SK-N-SH (cell line): Measurements from ENCODE around the gene SIGLEC1. TPM values are rescaled to one million over a fixed set of nuclear protein-coding genes. Genes with fewer than 3 reads are reported as not detected.

Experiments used
- CTCF ChIA-PET: fragments of 300-600, 350-600 bp; formaldehyde crosslinking; extraction: SDS; loops from one replicate; lab custom pipeline; 2021; lab: Yijun Ruan, JAX
- POLR2A ChIA-PET: fragments of 350-600 bp; sonication (Branson Sonifier 250); formaldehyde crosslinking; extraction: SDS; loops from one replicate; lab custom pipeline; 2020; ENCODE audit warnings: antibody characterized with exemption, inconsistent platforms; lab: Yijun Ruan, JAX
- DNase-seq: peaks from one replicate; pipeline ENCODE4 v3.0.0; 2012
- H2AFZ ChIP-seq: fragments of 200-600 bp; sonication (generic); 2 replicates; pipeline ENCODE4 v1.8.1; 2016; ENCODE audit warnings: antibody characterized with exemption, mild to moderate bottlenecking, low read depth
- H3F3A ChIP-seq: fragments of 200-600 bp; sonication (generic); replicated peaks from 2 replicates; pipeline ENCODE3; 2016; ENCODE audit warnings: antibody characterized with exemption, mild to moderate bottlenecking; ENCODE audit not compliant: insufficient read depth
- H3K27ac ChIP-seq, 2 experiments: fragments of 200-500 bp in 1 of 2; fragments of 200-600 bp in 1 of 2; sonication (Bioruptor generic) in 1 of 2; sonication (generic), shearing (Covaris generic) in 1 of 2; 2 replicates each; pipeline versions ENCODE4 v1.5.1 to v1.6.1; 2014 to 2016; ENCODE audit warnings: low read depth in 2 of 2, inconsistent platforms in 1 of 2, low read length in 1 of 2, mild to moderate bottlenecking in 1 of 2, mixed read lengths in 1 of 2
- H3K27me3 ChIP-seq: fragments of 200-600 bp; sonication (generic), shearing (Covaris generic); 2 replicates; pipeline ENCODE4 v1.6.1; 2016; ENCODE audit warnings: mixed run types; ENCODE audit not compliant: insufficient read depth
- H3K36me3 ChIP-seq, 2 experiments: fragments of 200-500 bp in 1 of 2; fragments of 200-600 bp in 1 of 2; sonication (Bioruptor generic) in 1 of 2; sonication (generic) in 1 of 2; replicated peaks in 1 of 2; 2 replicates each; pipeline versions ENCODE3 to v1.5.1; 2014 to 2016; ENCODE audit warnings: low read length in 1 of 2, mild to moderate bottlenecking in 1 of 2; ENCODE audit not compliant: insufficient read depth in 2 of 2, control insufficient read depth in 1 of 2
- H3K4me1 ChIP-seq, 2 experiments: fragments of 200-500 bp in 1 of 2; fragments of 200-600 bp in 1 of 2; sonication (Bioruptor generic) in 1 of 2; sonication (generic), shearing (Covaris generic) in 1 of 2; 2 replicates each; pipeline versions ENCODE4 v1.5.1 to v1.6.1; 2014 to 2016; ENCODE audit warnings: low read depth in 1 of 2, low read length in 1 of 2, mixed run types in 1 of 2; ENCODE audit not compliant: insufficient read depth in 2 of 2, control insufficient read depth in 1 of 2
- H3K4me2 ChIP-seq: fragments of 200-600 bp; sonication (generic), shearing (Covaris generic); 2 replicates; pipeline ENCODE4 v1.6.1; 2017; ENCODE audit warnings: mixed run types
- H3K4me3 ChIP-seq, 2 experiments: fragments of 200-500 bp in 1 of 2; fragments of 200-600 bp in 1 of 2; sonication (Bioruptor generic) in 1 of 2; sonication (generic), shearing (Covaris generic) in 1 of 2; 2 replicates each; pipeline versions ENCODE4 v1.5.1 to v1.8.1; 2014 to 2016; ENCODE audit warnings: low read depth in 2 of 2, inconsistent platforms in 1 of 2, low read length in 1 of 2, mild to moderate bottlenecking in 1 of 2, mixed read lengths in 1 of 2, moderate library complexity in 1 of 2
- H3K79me2 ChIP-seq: fragments of 200-600 bp; sonication (generic); 2 replicates; pipeline ENCODE4 v1.8.1; 2017; ENCODE audit warnings: mild to moderate bottlenecking; ENCODE audit not compliant: insufficient read depth
- H3K9ac ChIP-seq: fragments of 200-600 bp; sonication (generic); 2 replicates; pipeline ENCODE4 v1.6.1; 2017; ENCODE audit warnings: mixed run types
- H3K9me2 ChIP-seq: fragments of 200-600 bp; sonication (generic); 2 replicates; pipeline ENCODE4 v1.6.1; 2017; ENCODE audit warnings: mixed run types
- H3K9me3 ChIP-seq: fragments of 200-600 bp; sonication (generic); 2 replicates; pipeline ENCODE4 v1.6.1; 2017; ENCODE audit warnings: mixed run types, mild to moderate bottlenecking, moderate library complexity
- H4K20me1 ChIP-seq: fragments of 200-600 bp; sonication (generic); 2 replicates; pipeline ENCODE4 v1.6.1; 2017; ENCODE audit warnings: mild to moderate bottlenecking, mixed run types; ENCODE audit not compliant: insufficient read depth
- CHD2 ChIP-seq: fragments of 150-350 bp; IDR thresholded peaks from 2 replicates; pipeline ENCODE4 v1.6.1; 2018; ENCODE audit warnings: low read length; ENCODE audit not compliant: partially characterized antibody
- FOSL2 ChIP-seq: IDR thresholded peaks from 2 replicates; pipeline ENCODE4 v1.4.0; 2012; ENCODE audit warnings: low read depth, mild to moderate bottlenecking, moderate library complexity, borderline replicate concordance
- FOXJ3 ChIP-seq: sonication (generic); formaldehyde crosslinking; IDR thresholded peaks from 2 replicates; pipeline ENCODE4 v1.5.1; 2020; ENCODE audit warnings: mild to moderate bottlenecking, missing genetic modification reagents
- NRF1 ChIP-seq: IDR thresholded peaks from 2 replicates; pipeline ENCODE4 v1.6.1; 2012; ENCODE audit warnings: low read depth, mild to moderate bottlenecking, low read length
- RAD21 ChIP-seq: IDR thresholded peaks from 2 replicates; pipeline ENCODE4 v1.6.1; 2012; ENCODE audit warnings: mild to moderate bottlenecking, low read length
- RCOR1 ChIP-seq: fragments of 150-350 bp; IDR thresholded peaks from 2 replicates; pipeline ENCODE4 v1.6.1; 2017; ENCODE audit warnings: antibody characterized with exemption, low read length
- SIN3A ChIP-seq: IDR thresholded peaks from 2 replicates; pipeline ENCODE4 v1.6.1; 2012; ENCODE audit warnings: low read depth, mild to moderate bottlenecking, low read length, moderate library complexity, borderline replicate concordance
- TEAD4 ChIP-seq: IDR thresholded peaks from 2 replicates; pipeline ENCODE4 v1.4.0; 2012; ENCODE audit warnings: mild to moderate bottlenecking, borderline replicate concordance; ENCODE audit not compliant: insufficient read depth
- YY1 ChIP-seq: IDR thresholded peaks from 2 replicates; pipeline ENCODE4 v1.4.0; 2012; ENCODE audit warnings: low read depth, mild to moderate bottlenecking
- WGBS: methylation state at CpG from one replicate; pipeline ENCODE4 v1.1.6; 2017; ENCODE audit warnings: low lambda C conversion rate; 5-methylcytosine and 5-hydroxymethylcytosine counted together
- polyA plus RNA-seq, 3 experiments: library from polyadenylated mRNA; depleted of rRNA; stranded (reverse); fragments of >200 nt; gene quantifications; 2 replicates each; pipeline ENCODE4 v1.2.3, GENCODE V29; 2012
- TF ChIP-seq, protein P1 (sequence below): IDR thresholded peaks from 2 replicates; pipeline ENCODE4; 2012
- TF ChIP-seq, protein P2 (sequence below): IDR thresholded peaks from 2 replicates; pipeline ENCODE4 v1.4.0; 2012; ENCODE audit warnings: low read depth, borderline replicate concordance
- TF ChIP-seq, protein P3 (sequence below): IDR thresholded peaks from 2 replicates; pipeline ENCODE4 v1.4.0; 2012; ENCODE audit warnings: low read depth, borderline replicate concordance
- TF ChIP-seq, protein P4 (sequence below): IDR thresholded peaks from 2 replicates; pipeline ENCODE4 v1.6.1; 2012; ENCODE audit warnings: mild to moderate bottlenecking, low read depth, low read length, moderate library complexity

The SIGLEC1 gene
- polyA plus RNA-seq, 1 of the 3 experiments (the other 2 are of a cell fraction), result not detected

DNA sequence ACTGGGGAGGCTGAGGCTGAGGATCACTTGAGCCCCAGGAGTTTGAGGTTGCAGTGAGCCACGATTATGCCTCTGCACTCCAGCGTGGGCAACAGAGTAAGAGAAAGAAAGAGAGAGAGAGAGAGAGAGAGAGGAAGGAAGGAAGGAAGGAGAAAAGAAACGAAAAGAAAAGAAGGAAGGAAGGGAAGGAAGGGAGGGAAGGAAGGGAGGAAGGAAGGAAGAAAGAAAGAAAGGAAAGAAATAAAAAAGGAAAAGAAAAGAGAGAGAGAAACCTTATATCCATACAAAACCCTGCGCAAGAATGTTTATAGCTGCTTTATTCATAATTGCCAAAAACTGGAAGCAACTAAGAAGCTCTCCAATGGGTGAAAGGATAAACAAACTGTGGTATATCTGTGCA lies 12.0 kb upstream of the SIGLEC1 start:
- POLR2A ChIA-PET, result interaction anchor here (0.9 kb wide), 1 partner anchor 96 kb away, joined by 5 read pairs; no protein-coding TSS in a partner anchor
- Histone ChIP-seq H4K20me1 (no peaks in the 10 kb centered on the region), H2AFZ (no peak overlapping the region), H3K36me3 (no peaks in the 10 kb centered on the region), H3K79me2 (no peaks in the 10 kb centered on the region), H3K9me3 (no peaks in the 10 kb centered on the region), H3K27ac (no peak overlapping the region), H3F3A (no peaks in the 10 kb centered on the region), H3K27me3 (peaks cover 44% of the 10 kb centered on the region), H3K4me2 (no peak overlapping the region), H3K4me3 (no peak overlapping the region), H3K9me2 (no peaks in the 10 kb centered on the region), H3K4me1 (no peaks in the 10 kb centered on the region; a peak in 1 of 4 replicates), H3K9ac (no peak overlapping the region)
- DNase-seq, result no peak
- WGBS, result 30% methylated on average over 4 of the region's 4 CpGs
- TF ChIP-seq CHD2 (no peak), FOSL2 (no peak), YY1 (no peak), FOXJ3 (CRISPR knock-in tag) (no peak), TEAD4 (no peak), NRF1 (no peak), RAD21 (no peak), SIN3A (no peak), RCOR1 (no peak)
- TF ChIP-seq, protein P1, sequence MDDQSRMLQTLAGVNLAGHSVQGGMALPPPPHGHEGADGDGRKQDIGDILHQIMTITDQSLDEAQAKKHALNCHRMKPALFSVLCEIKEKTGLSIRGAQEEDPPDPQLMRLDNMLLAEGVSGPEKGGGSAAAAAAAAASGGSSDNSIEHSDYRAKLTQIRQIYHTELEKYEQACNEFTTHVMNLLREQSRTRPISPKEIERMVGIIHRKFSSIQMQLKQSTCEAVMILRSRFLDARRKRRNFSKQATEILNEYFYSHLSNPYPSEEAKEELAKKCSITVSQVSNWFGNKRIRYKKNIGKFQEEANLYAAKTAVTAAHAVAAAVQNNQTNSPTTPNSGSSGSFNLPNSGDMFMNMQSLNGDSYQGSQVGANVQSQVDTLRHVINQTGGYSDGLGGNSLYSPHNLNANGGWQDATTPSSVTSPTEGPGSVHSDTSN, result no peak
- TF ChIP-seq, protein P2, sequence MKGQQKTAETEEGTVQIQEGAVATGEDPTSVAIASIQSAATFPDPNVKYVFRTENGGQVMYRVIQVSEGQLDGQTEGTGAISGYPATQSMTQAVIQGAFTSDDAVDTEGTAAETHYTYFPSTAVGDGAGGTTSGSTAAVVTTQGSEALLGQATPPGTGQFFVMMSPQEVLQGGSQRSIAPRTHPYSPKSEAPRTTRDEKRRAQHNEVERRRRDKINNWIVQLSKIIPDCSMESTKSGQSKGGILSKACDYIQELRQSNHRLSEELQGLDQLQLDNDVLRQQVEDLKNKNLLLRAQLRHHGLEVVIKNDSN, result no peak
- TF ChIP-seq, protein P3, sequence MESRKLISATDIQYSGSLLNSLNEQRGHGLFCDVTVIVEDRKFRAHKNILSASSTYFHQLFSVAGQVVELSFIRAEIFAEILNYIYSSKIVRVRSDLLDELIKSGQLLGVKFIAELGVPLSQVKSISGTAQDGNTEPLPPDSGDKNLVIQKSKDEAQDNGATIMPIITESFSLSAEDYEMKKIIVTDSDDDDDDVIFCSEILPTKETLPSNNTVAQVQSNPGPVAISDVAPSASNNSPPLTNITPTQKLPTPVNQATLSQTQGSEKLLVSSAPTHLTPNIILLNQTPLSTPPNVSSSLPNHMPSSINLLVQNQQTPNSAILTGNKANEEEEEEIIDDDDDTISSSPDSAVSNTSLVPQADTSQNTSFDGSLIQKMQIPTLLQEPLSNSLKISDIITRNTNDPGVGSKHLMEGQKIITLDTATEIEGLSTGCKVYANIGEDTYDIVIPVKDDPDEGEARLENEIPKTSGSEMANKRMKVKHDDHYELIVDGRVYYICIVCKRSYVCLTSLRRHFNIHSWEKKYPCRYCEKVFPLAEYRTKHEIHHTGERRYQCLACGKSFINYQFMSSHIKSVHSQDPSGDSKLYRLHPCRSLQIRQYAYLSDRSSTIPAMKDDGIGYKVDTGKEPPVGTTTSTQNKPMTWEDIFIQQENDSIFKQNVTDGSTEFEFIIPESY, result no peak
- TF ChIP-seq, protein P4, sequence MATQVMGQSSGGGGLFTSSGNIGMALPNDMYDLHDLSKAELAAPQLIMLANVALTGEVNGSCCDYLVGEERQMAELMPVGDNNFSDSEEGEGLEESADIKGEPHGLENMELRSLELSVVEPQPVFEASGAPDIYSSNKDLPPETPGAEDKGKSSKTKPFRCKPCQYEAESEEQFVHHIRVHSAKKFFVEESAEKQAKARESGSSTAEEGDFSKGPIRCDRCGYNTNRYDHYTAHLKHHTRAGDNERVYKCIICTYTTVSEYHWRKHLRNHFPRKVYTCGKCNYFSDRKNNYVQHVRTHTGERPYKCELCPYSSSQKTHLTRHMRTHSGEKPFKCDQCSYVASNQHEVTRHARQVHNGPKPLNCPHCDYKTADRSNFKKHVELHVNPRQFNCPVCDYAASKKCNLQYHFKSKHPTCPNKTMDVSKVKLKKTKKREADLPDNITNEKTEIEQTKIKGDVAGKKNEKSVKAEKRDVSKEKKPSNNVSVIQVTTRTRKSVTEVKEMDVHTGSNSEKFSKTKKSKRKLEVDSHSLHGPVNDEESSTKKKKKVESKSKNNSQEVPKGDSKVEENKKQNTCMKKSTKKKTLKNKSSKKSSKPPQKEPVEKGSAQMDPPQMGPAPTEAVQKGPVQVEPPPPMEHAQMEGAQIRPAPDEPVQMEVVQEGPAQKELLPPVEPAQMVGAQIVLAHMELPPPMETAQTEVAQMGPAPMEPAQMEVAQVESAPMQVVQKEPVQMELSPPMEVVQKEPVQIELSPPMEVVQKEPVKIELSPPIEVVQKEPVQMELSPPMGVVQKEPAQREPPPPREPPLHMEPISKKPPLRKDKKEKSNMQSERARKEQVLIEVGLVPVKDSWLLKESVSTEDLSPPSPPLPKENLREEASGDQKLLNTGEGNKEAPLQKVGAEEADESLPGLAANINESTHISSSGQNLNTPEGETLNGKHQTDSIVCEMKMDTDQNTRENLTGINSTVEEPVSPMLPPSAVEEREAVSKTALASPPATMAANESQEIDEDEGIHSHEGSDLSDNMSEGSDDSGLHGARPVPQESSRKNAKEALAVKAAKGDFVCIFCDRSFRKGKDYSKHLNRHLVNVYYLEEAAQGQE, result no peak
- CTCF ChIA-PET, result interaction anchor here (1.3 to 1.5 kb wide), 2 partner anchors 13 to 25 kb away, joined by 3 to 7 read pairs; no protein-coding TSS in a partner anchor
